HG03066 (cell line): ENCODE data around the gene SIKE1.
"Not testable (repeated sequence)": the region's sequence is repeated elsewhere in the genome, so short reads cannot be mapped to it uniquely, and the experiment has no call there.

Experiments
- ATAC-seq: cut with Tn5 transposase; IDR thresholded peaks from one replicate; pipeline ENCODE4 v1.9.1; 2021; ENCODE audit warnings: low read depth; ENCODE audit not compliant: unreplicated experiment

SIKE1 gene

GRCh38 chr1:114756009-114756892 lies 24.2 kb downstream of the SIKE1 start:
- ATAC-seq = peak; percentile 30

- ATAC-seq = no peak
These were observed 25.2 kb downstream of the SIKE1 start for GRCh38 chr1:114755006-114755931.

GRCh38 chr1:114753702-114754101 lies 26.8 kb downstream of the SIKE1 start:
- not testable (repeated sequence) for ATAC-seq

- ATAC-seq = no peak
These were observed 27.3 kb downstream of the SIKE1 start for GRCh38 chr1:114753143-114753542.

GRCh38 chr1:114750780-114751179 lies 29.7 kb downstream of the SIKE1 start:
- ATAC-seq = no peak

GRCh38 chr1:114749835-114750234 lies 30.6 kb downstream of the SIKE1 start:
- ATAC-seq = no peak

- no peak for ATAC-seq
These were observed 33.9 kb downstream of the SIKE1 start for GRCh38 chr1:114746450-114747121.

- no peak for ATAC-seq
These were observed 35.2 kb downstream of the SIKE1 start for GRCh38 chr1:114745291-114745690.

GRCh38 chr1:114741963-114742746 lies 38.3 kb downstream of the SIKE1 start:
- no peak for ATAC-seq

GRCh38 chr1:114740331-114740730 lies 40.2 kb downstream of the SIKE1 start:
- ATAC-seq = no peak

- no peak for ATAC-seq
These were observed 43.1 kb downstream of the SIKE1 start for GRCh38 chr1:114737314-114737849.

GRCh38 chr1:114735479-114735878 lies 45.0 kb downstream of the SIKE1 start:
- ATAC-seq = no peak

GRCh38 chr1:114729782-114730181 lies 50.7 kb downstream of the SIKE1 start:
- no peak for ATAC-seq

- ATAC-seq = no peak
These were observed 51.9 kb downstream of the SIKE1 start for GRCh38 chr1:114728553-114728952.

GRCh38 chr1:114725230-114725629 lies 55.3 kb downstream of the SIKE1 start:
- ATAC-seq = no peak

- no peak for ATAC-seq
These were observed 56.6 kb downstream of the SIKE1 start for GRCh38 chr1:114723915-114724314.

- ATAC-seq = no peak
These were observed 57.0 kb downstream of the SIKE1 start for GRCh38 chr1:114723457-114723856.

- ATAC-seq = no peak
These were observed 60.0 kb downstream of the SIKE1 start for GRCh38 chr1:114720492-114720891.
